Measurements from ENCODE around the gene TM2D1.

TM2D1 gene

GRCh38 chr1:61641578-61642336, 83.2 kb downstream of the TM2D1 start:
- peak; percentile 88 for DNase-seq

GRCh38 chr1:61640531-61641530, 84.1 kb downstream of the TM2D1 start:
- no peak for DNase-seq

GRCh38 chr1:61639608-61640336, 85.2 kb downstream of the TM2D1 start:
- DNase-seq: no peak

GRCh38 chr1:61638911-61639605, 85.9 kb downstream of the TM2D1 start:
- no peak for DNase-seq

- DNase-seq: no peak
Observed at GRCh38 chr1:61638296-61638695, 86.6 kb downstream of the TM2D1 start.

GRCh38 chr1:61637470-61637869, 87.5 kb downstream of the TM2D1 start:
- no peak for DNase-seq

- no peak for DNase-seq
Observed at GRCh38 chr1:61636814-61637213, 88.1 kb downstream of the TM2D1 start.

- no peak for DNase-seq
Observed at GRCh38 chr1:61636376-61636775, 88.6 kb downstream of the TM2D1 start.

GRCh38 chr1:61635557-61635956, 89.4 kb downstream of the TM2D1 start:
- DNase-seq: no peak

- no peak for DNase-seq
Observed at GRCh38 chr1:61631436-61631835, 93.5 kb downstream of the TM2D1 start.
